G401 (cell line): ENCODE results near the gene ARHGEF11. TPM values are rescaled to one million over a fixed set of nuclear protein-coding genes. Genes with fewer than 3 reads are reported as not detected.

ENCODE experiments used
- DNase-seq: peaks from one replicate; pipeline ENCODE4 v3.0.0-alpha.2; 2015; ENCODE audit warnings: low spot score
- in situ Hi-C: cut with HindIII; loops from 2 replicates; pipeline ENCODE4 v1.10.0; 2016; ENCODE audit warnings: low sequenced_read_pairs, mixed read lengths
- total RNA-seq: library from RNA; depleted of rRNA; stranded (reverse); fragments of >200 nt; shearing (Covaris generic); gene quantifications from 2 replicates; pipeline ENCODE4 v1.2.3, GENCODE V29; 2014; rRNA removed

Gene ARHGEF11, protein sequence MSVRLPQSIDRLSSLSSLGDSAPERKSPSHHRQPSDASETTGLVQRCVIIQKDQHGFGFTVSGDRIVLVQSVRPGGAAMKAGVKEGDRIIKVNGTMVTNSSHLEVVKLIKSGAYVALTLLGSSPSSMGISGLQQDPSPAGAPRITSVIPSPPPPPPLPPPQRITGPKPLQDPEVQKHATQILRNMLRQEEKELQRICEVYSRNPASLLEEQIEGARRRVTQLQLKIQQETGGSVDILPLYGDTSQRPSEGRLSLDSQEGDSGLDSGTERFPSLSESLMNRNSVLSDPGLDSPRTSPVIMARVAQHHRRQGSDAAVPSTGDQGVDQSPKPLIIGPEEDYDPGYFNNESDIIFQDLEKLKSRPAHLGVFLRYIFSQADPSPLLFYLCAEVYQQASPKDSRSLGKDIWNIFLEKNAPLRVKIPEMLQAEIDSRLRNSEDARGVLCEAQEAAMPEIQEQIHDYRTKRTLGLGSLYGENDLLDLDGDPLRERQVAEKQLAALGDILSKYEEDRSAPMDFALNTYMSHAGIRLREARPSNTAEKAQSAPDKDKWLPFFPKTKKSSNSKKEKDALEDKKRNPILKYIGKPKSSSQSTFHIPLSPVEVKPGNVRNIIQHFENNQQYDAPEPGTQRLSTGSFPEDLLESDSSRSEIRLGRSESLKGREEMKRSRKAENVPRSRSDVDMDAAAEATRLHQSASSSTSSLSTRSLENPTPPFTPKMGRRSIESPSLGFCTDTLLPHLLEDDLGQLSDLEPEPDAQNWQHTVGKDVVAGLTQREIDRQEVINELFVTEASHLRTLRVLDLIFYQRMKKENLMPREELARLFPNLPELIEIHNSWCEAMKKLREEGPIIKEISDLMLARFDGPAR (N-terminal part only)
- total RNA-seq = 20.3 and 23.1 TPM in 2 replicates

DNA sequence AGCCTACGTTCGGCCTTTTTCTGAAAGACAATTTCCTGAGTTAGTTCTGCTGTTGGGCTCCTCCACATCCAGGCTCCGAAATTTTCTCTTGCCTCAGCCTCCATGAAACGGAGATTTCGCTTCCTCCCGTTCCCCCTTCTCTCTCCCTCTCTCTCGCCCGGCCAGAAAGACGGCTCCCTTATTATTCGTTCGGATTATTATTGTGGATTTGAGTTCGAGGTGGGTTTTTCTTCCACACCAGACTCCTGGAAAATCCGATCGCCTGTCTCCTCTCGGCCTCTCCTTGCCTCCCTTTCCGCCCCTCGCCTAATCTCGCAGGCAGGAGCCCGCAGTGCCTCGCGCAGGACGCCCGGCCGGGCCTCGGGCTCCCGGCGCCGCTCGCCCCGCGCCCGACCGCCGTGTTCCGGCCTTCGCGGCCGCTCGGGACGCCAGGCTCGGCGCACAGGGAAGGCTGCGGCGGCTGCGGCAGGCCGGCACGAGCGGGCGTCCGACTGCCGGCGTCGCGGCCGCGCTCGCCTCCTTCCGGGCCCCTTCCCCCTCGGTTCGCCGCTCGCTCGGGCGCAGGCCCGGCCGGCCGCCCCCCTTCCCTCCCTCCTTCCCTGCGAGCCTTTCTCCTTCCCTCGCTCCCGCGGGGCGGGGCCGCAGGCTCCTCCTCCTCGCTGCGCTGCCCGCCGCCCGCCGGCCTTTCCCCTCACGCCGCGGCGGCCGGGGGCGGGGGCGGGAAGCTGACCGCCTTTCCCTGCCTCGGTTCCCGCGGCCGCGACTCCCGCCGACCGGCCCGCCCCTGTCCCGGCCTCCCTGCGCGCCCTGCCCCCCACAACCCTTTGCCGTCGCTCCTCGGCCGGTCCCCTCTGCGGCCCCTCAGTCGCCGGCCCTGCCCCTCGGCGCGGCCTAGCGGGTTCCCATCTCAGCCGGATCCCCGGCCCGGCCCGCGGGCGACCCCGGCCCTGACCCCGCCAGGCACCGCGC lies at the start of gene ARHGEF11:
Gene ARHGEF11, minus strand, starts transcription at position 493 of the 969 bp plus-strand sequence. CDS start 1,412 bp downstream, outside the sequence.
- in situ Hi-C loops = no loop called here
- peak; percentile 90 for DNase-seq

DNA sequence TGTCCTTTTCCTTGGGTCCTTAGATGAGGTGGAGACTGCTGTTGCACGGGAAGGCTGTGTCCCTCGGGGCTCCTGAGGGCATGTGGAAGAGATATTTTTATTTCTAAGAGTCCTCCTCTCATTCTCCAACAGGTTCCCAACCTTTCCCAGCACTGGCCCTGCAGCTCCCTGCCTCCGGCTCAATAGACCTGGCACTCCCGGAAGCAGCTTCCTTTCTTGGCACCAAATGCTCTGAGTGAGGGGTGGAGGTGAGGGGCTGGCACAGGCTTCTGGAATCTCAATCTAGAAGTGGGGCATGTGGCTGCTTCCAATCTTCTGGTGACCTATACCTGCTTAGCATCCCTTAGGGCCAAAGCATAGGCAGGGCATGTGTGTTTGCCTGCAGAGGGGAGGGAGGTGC lies 49.5 kb upstream of the ARHGEF11 start:
- in situ Hi-C loops = no loop called here
- no peak for DNase-seq

DNA sequence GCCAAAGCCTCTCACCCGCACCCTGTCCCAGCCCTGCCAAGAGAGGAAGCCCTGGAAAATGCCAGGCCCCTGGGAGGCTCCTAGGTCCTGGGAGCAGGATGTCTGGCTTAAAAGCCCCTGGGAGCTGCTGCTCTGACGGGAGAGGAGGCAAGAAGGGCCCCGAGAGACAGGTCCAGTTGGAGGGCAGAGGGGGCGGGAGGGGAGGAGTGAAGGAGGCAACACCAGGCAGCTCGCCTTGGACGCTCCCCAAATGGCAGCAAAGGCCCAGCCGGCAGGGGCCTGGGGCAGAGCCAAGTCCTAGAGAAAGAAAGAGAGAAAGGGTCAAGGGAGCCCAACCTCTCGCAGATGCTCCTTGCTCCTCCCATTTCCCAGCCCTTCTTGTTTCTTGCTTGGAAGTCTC lies 47.3 kb upstream of the ARHGEF11 start:
- in situ Hi-C loops = no loop called here
- DNase-seq = peak; percentile 55

DNA sequence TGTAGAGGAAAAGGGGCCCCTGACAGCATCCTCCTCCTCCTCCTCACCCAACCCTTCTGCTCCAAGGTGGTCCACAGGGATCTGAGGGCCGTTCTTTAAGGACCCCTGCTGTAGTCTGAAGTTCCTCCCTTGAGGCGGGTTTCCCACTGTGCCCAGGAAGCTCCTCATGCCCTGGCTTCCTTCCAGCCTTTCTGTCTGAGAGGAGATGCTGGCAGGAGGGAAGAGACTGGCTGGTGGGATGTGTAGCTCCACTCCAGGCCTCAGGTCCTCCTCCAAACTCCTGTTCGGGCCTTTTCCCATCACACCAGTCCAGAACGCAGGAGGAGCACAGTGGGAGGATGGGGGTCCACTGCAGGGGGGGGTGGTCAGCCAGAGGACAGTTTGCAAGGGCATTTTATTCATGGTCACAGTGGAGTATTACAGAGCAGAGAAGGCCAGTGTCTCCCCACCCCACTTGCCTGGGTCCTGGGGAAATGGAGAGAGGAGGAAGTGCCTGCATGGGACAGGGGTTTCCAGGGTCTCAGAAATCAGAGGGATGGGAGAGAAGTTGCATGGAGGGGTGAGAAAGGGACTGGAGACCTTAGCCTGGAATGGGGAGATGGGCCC lies 46.2 kb upstream of the ARHGEF11 start:
- in situ Hi-C loops = no loop called here
- DNase-seq = no peak

DNA sequence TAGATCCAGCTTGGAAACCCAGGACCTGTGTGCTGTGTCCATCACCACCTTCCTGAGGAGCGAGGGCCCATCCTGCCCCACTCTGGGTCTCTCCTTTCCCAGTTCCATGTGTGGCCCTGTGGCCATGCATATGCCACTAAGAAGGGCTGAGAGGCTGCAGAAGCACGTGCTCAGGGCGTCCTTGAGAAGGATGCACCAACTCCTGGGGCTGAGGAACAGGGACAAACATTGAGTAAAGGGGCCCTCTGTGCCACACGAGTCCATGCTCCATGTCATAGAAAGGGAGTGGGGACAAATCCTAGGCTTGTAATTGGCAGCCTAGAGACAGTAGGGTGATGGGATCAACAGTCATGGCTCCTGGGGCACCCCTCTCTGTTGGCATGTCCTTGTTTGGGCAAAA lies 45.6 kb upstream of the ARHGEF11 start:
- in situ Hi-C loops = no loop called here
- DNase-seq = no peak

DNA sequence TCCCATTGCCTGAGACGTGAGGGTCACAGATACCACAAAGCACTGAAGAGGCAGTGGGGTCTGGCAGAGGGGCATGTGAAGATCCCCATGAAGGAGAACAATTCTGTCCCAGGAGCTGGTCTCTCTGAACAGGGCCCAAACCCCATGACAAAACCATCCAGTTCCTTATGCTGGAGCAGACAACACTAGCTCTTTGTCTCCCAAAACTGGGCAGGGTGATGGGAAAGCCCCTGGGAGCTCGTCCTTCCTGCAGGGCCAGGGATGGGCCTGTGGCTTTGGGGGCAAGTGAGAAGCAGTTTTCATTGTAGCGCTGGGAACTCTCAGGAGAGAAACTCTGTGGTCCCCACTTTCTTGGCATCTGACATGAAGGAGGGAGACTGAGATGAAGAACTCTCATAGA lies 45.2 kb upstream of the ARHGEF11 start:
- DNase-seq = no peak
- in situ Hi-C loops = no loop called here

DNA sequence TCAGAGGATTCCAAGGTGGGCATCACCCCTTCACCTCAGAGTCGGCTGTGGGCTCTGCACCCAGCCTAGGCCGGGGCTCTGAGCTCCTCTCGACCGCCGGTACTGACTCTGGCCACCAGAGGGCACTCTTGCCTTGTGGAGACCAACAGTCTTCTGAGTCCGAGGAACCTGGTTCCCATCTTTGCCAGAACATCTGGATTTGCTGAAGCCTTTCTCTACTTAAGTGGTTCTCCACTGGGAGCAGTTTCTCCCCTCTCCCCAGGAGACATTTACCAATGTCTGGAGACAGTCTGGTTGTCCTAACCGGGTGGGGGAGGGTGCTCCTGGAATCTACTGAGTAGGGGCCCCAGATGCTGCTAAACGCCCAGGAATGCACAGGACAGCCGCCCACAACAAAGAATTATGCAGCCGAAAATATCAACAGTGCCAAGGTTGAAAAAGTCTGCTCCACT lies 44.7 kb upstream of the ARHGEF11 start:
- in situ Hi-C loops = no loop called here
- peak; percentile 83 for DNase-seq

DNA sequence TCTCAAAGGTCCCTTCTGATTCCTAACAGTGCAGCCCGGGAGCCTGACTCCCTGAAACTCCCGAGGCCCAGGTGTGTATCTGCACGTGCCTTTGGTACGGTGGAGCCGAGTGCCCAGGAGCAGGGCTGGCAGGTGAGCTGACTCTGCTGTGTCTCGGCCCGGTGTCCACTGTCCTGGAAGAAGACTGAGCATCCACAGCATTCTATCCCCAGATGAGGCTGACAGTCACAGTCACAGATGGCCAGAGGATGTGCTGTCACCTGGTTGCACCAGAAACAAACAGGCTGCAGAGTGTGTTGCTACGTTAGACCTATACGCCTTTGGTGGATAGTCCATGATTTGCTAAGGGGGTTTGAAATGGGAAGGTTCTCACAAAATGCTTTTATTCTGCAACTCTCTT lies 44.2 kb upstream of the ARHGEF11 start:
- in situ Hi-C loops = no loop called here
- no peak for DNase-seq

DNA sequence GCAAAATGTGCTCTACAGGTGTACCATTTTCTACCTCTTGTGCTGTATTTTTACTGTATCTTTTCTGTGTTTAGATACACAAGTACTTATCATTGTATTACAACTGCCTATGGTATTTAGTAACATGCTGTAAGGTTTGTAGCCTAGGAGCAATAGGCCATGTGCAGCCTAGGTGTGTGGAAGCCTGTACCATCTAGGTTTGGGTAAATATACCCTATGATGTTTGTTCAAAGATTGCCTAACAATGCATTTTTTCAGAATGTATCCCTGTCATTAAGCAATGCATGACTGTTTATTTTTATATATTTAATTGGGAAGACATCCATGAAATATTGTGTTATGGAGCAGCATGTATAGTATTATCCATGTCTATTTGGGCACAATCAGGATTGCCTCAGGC lies 43.1 kb upstream of the ARHGEF11 start:
- in situ Hi-C loops = no loop called here
- DNase-seq = no peak

DNA sequence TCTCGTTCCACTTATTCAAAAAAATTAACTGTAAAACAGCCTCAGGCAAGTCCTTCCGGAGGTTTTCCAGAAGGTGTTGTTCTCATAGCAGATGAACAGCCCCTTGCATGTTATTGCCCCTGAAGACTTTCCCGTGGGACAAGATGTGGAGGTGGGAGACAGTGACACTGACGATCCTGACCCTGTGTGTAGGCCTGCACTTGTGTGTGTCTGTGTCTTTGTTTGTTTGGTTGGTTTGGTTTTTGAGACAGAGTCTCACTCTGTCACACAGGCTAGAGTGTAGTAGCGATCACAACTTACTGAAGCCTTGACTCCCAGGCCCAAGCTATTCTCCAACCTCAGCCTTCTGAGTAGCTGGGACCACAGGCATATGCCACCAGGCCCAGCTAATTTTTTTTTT lies 41.5 kb upstream of the ARHGEF11 start:
- in situ Hi-C loops = no loop called here
- DNase-seq = no peak

DNA sequence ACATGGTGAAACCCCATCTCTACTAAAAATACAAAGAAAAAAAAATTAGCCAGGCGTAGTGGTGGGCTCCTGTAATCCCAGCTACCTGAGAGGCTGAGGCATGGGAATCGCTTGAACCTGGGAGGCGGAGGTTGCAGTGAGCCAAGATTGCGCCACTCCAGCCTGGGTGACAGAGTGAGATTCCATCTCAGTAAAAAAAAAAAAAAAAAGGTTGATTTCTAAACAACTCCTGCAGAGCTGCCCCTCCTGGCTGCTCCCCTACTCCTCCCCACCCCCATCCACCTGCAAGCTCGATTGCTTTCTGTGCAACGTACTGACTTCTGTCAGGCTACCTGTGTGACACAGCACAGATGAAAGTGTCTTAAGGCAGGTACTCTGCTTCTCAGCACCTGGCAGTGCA lies 40.8 kb upstream of the ARHGEF11 start:
- no peak for DNase-seq
- in situ Hi-C loops = no loop called here

DNA sequence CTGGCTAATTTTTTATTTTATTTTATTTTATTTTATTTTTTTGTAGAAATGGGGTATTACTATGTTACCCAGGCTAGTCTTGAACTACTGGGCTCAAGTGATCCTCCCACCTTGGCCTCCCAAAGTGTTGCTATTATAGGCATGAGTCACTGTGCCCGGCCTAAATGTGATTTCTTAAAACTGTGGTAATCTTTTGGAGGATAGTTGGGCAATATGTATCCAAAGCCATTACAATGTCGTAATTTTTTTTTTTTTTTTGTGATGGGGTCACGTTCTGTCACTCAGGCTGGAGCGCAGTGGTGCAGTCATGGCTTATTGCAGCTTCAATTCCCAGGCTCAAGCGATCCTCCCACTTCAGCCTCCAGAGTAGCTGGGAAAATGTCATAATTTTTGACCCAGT lies 39.9 kb upstream of the ARHGEF11 start:
- in situ Hi-C loops = no loop called here
- no peak for DNase-seq

DNA sequence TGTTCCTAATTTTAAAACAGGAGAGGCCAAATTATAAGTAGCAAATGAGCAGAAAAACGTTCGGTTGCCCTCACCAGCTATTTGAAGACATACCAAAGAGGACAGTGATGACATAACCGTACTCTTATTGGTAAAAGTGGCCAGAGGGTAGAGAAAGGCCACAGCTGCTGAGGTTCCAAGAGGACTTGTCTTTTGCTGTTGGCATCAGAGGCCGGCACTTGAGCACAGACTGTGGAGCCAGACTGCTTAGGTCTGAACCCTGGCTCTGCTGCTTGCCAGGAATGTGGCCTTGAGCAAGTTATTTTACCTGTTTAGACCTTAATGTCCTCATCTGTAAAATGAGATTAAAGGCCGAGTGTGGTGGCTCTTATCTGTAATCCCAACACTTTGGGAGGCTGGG lies 39.2 kb upstream of the ARHGEF11 start:
- no peak for DNase-seq
- in situ Hi-C loops = no loop called here

DNA sequence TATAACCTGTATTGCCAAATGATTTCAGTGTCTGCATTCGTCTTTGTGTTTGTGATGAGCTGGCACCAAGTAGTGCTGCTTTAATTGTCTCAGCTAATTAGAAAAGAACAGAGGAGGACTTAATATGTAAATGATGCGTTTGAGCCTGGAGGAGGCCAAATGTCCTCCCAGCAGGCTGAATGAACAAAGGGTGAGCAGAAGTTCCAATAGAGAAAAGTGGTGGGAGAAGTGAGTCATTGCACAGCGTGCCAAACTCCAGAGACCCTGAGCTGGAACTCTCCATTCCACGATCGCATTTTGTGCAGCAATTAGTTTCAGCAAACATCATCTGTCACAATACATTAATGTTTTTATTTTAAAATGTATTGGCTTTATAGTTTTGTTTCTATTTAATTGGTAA lies 36.2 kb upstream of the ARHGEF11 start:
- DNase-seq = no peak
- in situ Hi-C loops = no loop called here

DNA sequence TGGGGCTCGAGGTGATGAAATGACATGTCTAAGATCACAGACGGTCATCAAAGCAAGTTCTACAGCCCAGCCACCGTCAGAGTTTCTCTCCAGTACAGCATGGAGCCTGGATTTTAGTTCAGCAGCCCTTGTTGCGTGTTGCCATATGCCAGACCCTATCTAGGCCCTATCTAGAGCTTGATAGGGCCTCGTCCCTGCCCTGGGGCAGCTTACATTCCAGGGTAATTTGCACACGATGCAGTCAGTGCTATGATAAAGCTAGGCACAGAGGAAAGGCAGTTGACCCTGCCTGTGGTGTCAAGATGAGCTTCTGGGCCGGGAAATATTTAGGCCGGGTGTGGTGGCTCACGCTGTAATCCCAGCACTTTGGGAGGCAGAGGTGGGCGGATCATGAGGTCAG lies 35.2 kb upstream of the ARHGEF11 start:
- in situ Hi-C loops = no loop called here
- no peak for DNase-seq

DNA sequence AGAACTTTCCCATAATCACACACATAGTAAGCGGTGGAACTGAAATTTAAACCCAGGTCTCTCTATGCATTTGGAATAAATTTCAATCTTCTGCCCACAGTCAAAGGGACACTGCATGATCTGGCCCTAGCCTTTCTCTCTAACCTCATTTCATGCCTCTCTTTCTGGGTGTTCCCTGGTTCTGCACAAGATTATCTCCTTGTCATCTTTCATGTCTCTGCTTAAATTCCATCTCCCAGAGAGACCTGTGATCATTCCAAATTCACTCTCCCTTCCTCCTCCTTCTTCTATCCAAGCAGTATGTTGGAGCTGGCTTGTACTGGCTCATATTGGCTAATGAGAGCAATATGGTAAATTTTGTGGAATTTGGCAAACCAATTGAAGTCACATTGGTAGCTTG lies 31.9 kb upstream of the ARHGEF11 start:
- in situ Hi-C loops = no loop called here
- no peak for DNase-seq

DNA sequence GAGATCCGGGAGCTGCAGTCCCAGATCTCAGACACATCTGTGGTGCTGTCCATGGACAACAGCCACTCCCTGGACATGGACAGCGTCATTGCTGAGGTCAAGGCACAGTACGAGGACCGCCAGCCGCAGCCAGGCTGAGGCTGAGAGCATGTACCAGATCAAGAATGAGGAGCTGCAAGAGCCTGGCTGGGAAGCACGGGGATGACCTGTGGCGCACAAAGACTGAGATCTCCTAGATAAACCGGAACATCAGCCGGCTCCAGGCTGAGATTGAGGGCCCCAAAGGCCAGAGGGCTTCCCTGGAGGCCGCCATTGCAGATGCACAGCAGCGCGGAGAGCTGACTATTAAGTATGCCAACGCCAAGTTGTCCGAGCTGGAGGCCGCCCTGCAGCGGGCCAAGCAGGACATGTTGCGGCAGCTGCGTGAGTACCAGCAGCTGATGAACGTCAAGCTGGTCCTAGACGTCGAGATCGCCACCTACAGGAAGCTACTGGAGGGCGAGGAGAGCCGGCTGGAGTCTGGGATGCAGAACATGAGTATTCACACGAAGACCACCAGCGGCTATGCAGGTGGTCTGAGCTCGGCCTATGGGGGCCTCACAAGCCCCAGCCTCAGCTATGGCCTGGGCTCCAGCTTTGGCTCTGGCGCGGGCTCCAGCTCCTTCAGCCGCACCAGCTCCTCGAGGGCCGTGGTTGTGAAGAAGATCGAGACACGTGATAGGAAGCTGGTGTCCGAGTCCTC lies 28.6 kb upstream of the ARHGEF11 start:
- DNase-seq = peak; percentile 49

DNA sequence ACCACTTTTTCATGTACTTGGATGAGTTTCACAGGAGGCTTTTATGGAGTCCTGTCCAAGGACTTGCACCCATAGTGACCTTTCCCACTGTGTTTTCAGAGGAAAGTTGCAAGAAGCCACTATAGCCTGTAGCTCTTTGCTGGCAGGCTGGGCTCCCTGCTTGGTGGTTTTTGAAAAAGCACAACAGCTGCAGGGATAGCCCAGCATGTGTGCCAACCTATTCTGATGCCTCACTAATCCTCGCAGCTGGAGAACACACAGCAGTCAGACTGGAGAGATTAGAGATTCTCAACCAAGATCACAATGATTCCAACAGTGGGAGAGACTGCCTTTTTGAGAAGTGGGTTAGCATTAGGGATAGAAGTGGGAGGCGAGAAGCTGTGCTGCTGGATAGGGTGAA lies 24.1 kb upstream of the ARHGEF11 start:
- in situ Hi-C loops = no loop called here
- DNase-seq = no peak

More for the DNA sequence above, 28.6 kb upstream of the ARHGEF11 start:
- in situ Hi-C loops = no loop called here
